H9 (cell line): Measurements from ENCODE around the gene EDEM1. TPM values are rescaled to one million over a fixed set of nuclear protein-coding genes. Genes with fewer than 3 reads are reported as not detected.

Experiments
- DNase-seq: peaks from one replicate; pipeline ENCODE4 v3.0.0-alpha.2; 2017
- H2AFZ ChIP-seq: one replicate; pipeline ENCODE4 v1.6.1; 2013; ENCODE audit warnings: mild to moderate bottlenecking, low read length, control low read depth, moderate library complexity
- H2AK5ac ChIP-seq: 2 replicates; pipeline ENCODE4 v1.6.1; 2013; ENCODE audit warnings: low read length, control low read depth, mixed read lengths; ENCODE audit not compliant: insufficient read length
- H2BK120ac ChIP-seq: one replicate; pipeline ENCODE4 v1.6.1; 2013; ENCODE audit warnings: low read depth, mild to moderate bottlenecking, low read length, control low read depth, inconsistent platforms; ENCODE audit not compliant: poor library complexity, severe bottlenecking
- H2BK12ac ChIP-seq: 2 replicates; pipeline ENCODE4 v1.6.1; 2013; ENCODE audit warnings: low read length, control low read depth, mixed read lengths, low read depth; ENCODE audit not compliant: insufficient read length
- H2BK15ac ChIP-seq: 2 replicates; pipeline ENCODE4 v1.6.1; 2013; ENCODE audit warnings: low read depth, low read length, control low read depth
- H2BK20ac ChIP-seq: one replicate; pipeline ENCODE4 v1.6.1; 2013; ENCODE audit warnings: low read depth, mild to moderate bottlenecking, low read length, control low read depth, inconsistent platforms; ENCODE audit not compliant: poor library complexity, severe bottlenecking
- H2BK5ac ChIP-seq: 2 replicates; pipeline ENCODE4 v1.6.1; 2013; ENCODE audit warnings: low read length, control low read depth, mixed read lengths; ENCODE audit not compliant: insufficient read length
- H3K14ac ChIP-seq: 2 replicates; pipeline ENCODE4 v1.6.1; 2013; ENCODE audit warnings: low read length, control low read depth; ENCODE audit not compliant: insufficient read depth
- H3K18ac ChIP-seq: 2 replicates; pipeline ENCODE4 v1.6.1; 2013; ENCODE audit warnings: low read depth, mild to moderate bottlenecking, mixed read lengths, low read length, control low read depth; ENCODE audit not compliant: insufficient read length
- H3K23ac ChIP-seq: 2 replicates; pipeline ENCODE4 v1.6.1; 2013; ENCODE audit warnings: low read length, control low read depth, mixed read lengths, low read depth; ENCODE audit not compliant: insufficient read length
- H3K23me2 ChIP-seq: 2 replicates; pipeline ENCODE4 v1.6.1; 2013; ENCODE audit warnings: low read depth, mild to moderate bottlenecking, mixed read lengths, low read length, control low read depth; ENCODE audit not compliant: insufficient read length, poor library complexity, severe bottlenecking
- H3K27ac ChIP-seq: 2 replicates; pipeline ENCODE4 v1.5.1; 2013; ENCODE audit warnings: low read length, control low read depth, mixed read lengths, low read depth; ENCODE audit not compliant: insufficient read length
- H3K27me3 ChIP-seq: 2 replicates; pipeline ENCODE4 v1.6.1; 2013; ENCODE audit warnings: low read length, control low read depth, inconsistent platforms; ENCODE audit not compliant: insufficient read depth
- H3K4ac ChIP-seq: 2 replicates; pipeline ENCODE4 v1.6.1; 2013; ENCODE audit warnings: low read depth, mild to moderate bottlenecking, control low read depth, inconsistent platforms, low read length, moderate library complexity
- H3K4me1 ChIP-seq: 2 replicates; pipeline ENCODE4 v1.6.1; 2013; ENCODE audit warnings: low read length, control low read depth, inconsistent platforms; ENCODE audit not compliant: insufficient read depth
- H3K4me2 ChIP-seq: 2 replicates; pipeline ENCODE4 v1.6.1; 2013; ENCODE audit warnings: low read length, control low read depth, mixed read lengths; ENCODE audit not compliant: insufficient read length, insufficient read depth
- H3K56ac ChIP-seq: 2 replicates; pipeline ENCODE4 v1.6.1; 2013; ENCODE audit warnings: low read depth, mild to moderate bottlenecking, mixed read lengths, low read length, control low read depth; ENCODE audit not compliant: insufficient read length
- H3K79me1 ChIP-seq: 2 replicates; pipeline ENCODE4 v1.6.1; 2013; ENCODE audit warnings: low read depth, mild to moderate bottlenecking, moderate library complexity, low read length, control low read depth, inconsistent platforms; ENCODE audit not compliant: insufficient read depth, poor library complexity, severe bottlenecking
- H3K79me2 ChIP-seq: 2 replicates; pipeline ENCODE4 v1.6.1; 2013; ENCODE audit warnings: low read length, control low read depth, inconsistent platforms; ENCODE audit not compliant: insufficient read depth
- H3K9ac ChIP-seq: 2 replicates; pipeline ENCODE4 v1.6.1; 2013; ENCODE audit warnings: low read length, control low read depth, mixed read lengths; ENCODE audit not compliant: insufficient read length; ENCODE audit errors: extremely low read depth
- H3K9me3 ChIP-seq: one replicate; pipeline ENCODE4 v1.6.1; 2013; ENCODE audit warnings: low read depth, low read length, inconsistent platforms; ENCODE audit not compliant: control insufficient read depth
- H3T11ph ChIP-seq: one replicate; pipeline ENCODE4 v1.6.1; 2013; ENCODE audit warnings: mild to moderate bottlenecking, low read length, control low read depth, inconsistent platforms
- H4K20me1 ChIP-seq: one replicate; pipeline ENCODE4 v1.6.1; 2013; ENCODE audit not compliant: control insufficient read depth, insufficient read length, insufficient read depth
- H4K5ac ChIP-seq: 2 replicates; pipeline ENCODE4 v1.6.1; 2013; ENCODE audit warnings: low read depth, mild to moderate bottlenecking, mixed read lengths, low read length, control low read depth; ENCODE audit not compliant: insufficient read length
- H4K8ac ChIP-seq: replicated peaks from 2 replicates; pipeline ENCODE4 v1.6.1; 2013; ENCODE audit warnings: low read length, control low read depth, mixed read lengths, low read depth; ENCODE audit not compliant: insufficient read length
- H4K91ac ChIP-seq: 2 replicates; pipeline ENCODE4 v1.6.1; 2013; ENCODE audit warnings: low read depth, mild to moderate bottlenecking, moderate library complexity, mixed read lengths, low read length, control low read depth; ENCODE audit not compliant: insufficient read length
- H3K27ac Mint-ChIP-seq, 3 experiments: 2 replicates in 2 of 3; 3 replicates in 1 of 3; pipeline ENCODE4 v1.8.0; 2020 to 2021; ENCODE audit warnings: mixed read lengths in 3 of 3, mild to moderate bottlenecking in 1 of 3, moderate library complexity in 1 of 3
- H3K27me3 Mint-ChIP-seq: 2 replicates; pipeline ENCODE4 v1.8.0; 2021; ENCODE audit warnings: low read depth, mild to moderate bottlenecking, moderate library complexity, mixed read lengths
- H3K36me3 Mint-ChIP-seq, 3 experiments: 2 replicates in 2 of 3; 3 replicates in 1 of 3; pipeline ENCODE4 v1.8.0; 2020 to 2021; ENCODE audit warnings: low read depth in 3 of 3, mixed read lengths in 3 of 3; ENCODE audit not compliant: insufficient read depth in 1 of 3
- H3K4me1 Mint-ChIP-seq, 2 experiments: 2 replicates each; pipeline ENCODE4 v1.8.0; 2020; ENCODE audit warnings: mixed read lengths in 2 of 2
- H3K4me3 Mint-ChIP-seq, 2 experiments: 2 replicates in 1 of 2; 3 replicates in 1 of 2; pipeline ENCODE4 v1.8.0; 2020 to 2021; ENCODE audit warnings: mild to moderate bottlenecking in 2 of 2, mixed read lengths in 2 of 2, moderate library complexity in 1 of 2
- H3K9me3 Mint-ChIP-seq, 2 experiments: 2 replicates in 1 of 2; 3 replicates in 1 of 2; pipeline ENCODE4 v1.8.0; 2020; ENCODE audit warnings: mild to moderate bottlenecking in 2 of 2, mixed read lengths in 2 of 2, moderate library complexity in 1 of 2
- WGBS: extraction: QIAGEN DNeasy Blood & Tissue Kit; methylation state at CpG from one replicate; pipeline ENCODE4 v1.1.7; 2013; ENCODE audit warnings: missing lambda C conversion rate, low lambda C conversion rate, mixed read lengths; ENCODE audit not compliant: insufficient read length; ENCODE audit errors: extremely low coverage; 5-methylcytosine and 5-hydroxymethylcytosine counted together
- total RNA-seq: library from RNA; stranded (reverse); gene quantifications from 2 replicates; pipeline ENCODE4 v1.2.1, GENCODE V29; 2021
- TF ChIP-seq, protein P1 (sequence below): fragments of 200-600 bp; sonication (generic); conservative IDR thresholded peaks from 3 replicates; pipeline ENCODE4 v1.8.0; 2021; ENCODE audit warnings: antibody characterized with exemption, mild to moderate bottlenecking

The EDEM1 gene
- total RNA-seq, 1 experiment from 2014 or later = 11.7 TPM

DNA sequence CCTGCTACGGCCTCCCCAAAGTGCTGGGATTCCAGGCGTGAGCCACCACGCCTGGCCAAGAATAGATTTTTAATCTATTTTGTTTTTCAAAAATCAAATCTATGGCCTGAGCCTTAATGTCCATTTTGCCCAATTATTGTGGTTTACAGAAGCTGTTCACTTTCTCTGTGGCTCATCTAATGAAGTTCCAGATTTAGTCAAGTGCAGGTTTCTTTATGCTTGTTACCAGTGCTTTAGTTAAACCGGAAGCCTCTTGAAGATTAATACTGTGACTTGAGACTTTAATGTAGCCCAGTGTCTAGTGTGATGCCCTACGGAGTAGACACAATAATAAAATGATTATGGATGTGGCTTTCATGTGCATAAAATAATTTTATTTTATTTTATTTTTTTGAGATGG, 16.5 kb upstream of the EDEM1 start:
- Mint-ChIP-seq H3K27me3 (no peaks in the 10 kb centered on the region), H3K4me1 (peaks cover 4 to 5% of the 10 kb centered on the region in 2 experiments), H3K4me3 (no peak overlapping the region), H3K36me3 (peaks cover 3 to 22% (median 20%) of the 10 kb centered on the region in 3 experiments), H3K9me3 (no peaks in the 10 kb centered on the region), H3K27ac (no peak overlapping the region)
- no peak overlapping the region for H2BK5ac ChIP-seq
- no peak overlapping the region for H3T11ph ChIP-seq
- no peak overlapping the region for H2BK15ac ChIP-seq
- no peak overlapping the region for H3K27ac ChIP-seq
- H3K4me2 ChIP-seq = no peak overlapping the region
- no peak overlapping the region for H2BK120ac ChIP-seq
- H3K9ac ChIP-seq = no peak overlapping the region
- no peaks in the 10 kb centered on the region for H3K9me3 ChIP-seq
- no peak for DNase-seq
- no peak overlapping the region for H3K14ac ChIP-seq
- TF ChIP-seq, protein P1, sequence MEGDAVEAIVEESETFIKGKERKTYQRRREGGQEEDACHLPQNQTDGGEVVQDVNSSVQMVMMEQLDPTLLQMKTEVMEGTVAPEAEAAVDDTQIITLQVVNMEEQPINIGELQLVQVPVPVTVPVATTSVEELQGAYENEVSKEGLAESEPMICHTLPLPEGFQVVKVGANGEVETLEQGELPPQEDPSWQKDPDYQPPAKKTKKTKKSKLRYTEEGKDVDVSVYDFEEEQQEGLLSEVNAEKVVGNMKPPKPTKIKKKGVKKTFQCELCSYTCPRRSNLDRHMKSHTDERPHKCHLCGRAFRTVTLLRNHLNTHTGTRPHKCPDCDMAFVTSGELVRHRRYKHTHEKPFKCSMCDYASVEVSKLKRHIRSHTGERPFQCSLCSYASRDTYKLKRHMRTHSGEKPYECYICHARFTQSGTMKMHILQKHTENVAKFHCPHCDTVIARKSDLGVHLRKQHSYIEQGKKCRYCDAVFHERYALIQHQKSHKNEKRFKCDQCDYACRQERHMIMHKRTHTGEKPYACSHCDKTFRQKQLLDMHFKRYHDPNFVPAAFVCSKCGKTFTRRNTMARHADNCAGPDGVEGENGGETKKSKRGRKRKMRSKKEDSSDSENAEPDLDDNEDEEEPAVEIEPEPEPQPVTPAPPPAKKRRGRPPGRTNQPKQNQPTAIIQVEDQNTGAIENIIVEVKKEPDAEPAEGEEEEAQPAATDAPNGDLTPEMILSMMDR = no peak
- no peak overlapping the region for H4K5ac ChIP-seq
- 0 out of 2 replicates have a peak, but pooled peaks cover 2% of the 10 kb centered on the region for H3K79me2 ChIP-seq
- H2AFZ ChIP-seq = no peak overlapping the region
- H3K27me3 ChIP-seq = no peaks in the 10 kb centered on the region
- H2BK12ac ChIP-seq = no peak overlapping the region
- H3K18ac ChIP-seq = no peak overlapping the region
- H2AK5ac ChIP-seq = no peak overlapping the region
- H3K4ac ChIP-seq = no peak overlapping the region
- no peak overlapping the region for H4K91ac ChIP-seq
- H2BK20ac ChIP-seq = no peak overlapping the region
- no peaks in the 10 kb centered on the region for H3K79me1 ChIP-seq
- no CpG with 5 or more reads among the region's 5 CpGs for WGBS
- H3K23me2 ChIP-seq = no peaks in the 10 kb centered on the region
- H3K23ac ChIP-seq = no peak overlapping the region
- no peaks in the 10 kb centered on the region for H3K4me1 ChIP-seq
- no peaks in the 10 kb centered on the region for H4K20me1 ChIP-seq
- H3K56ac ChIP-seq = no peak overlapping the region
- no peak overlapping the region for H4K8ac ChIP-seq
